Mesendoderm (in vitro differentiated cells): ENCODE data around the gene SYNRG. TPM values are rescaled to one million over a fixed set of nuclear protein-coding genes. Genes with fewer than 3 reads are reported as not detected.

Source experiments
- DNase-seq: peaks from one replicate; pipeline ENCODE4 v3.0.0; 2013
- H2AK5ac ChIP-seq: 2 replicates; pipeline ENCODE4 v1.6.1; 2013; ENCODE audit warnings: low read length, inconsistent platforms
- H2BK120ac ChIP-seq: 2 replicates; pipeline ENCODE4 v1.6.1; 2013; ENCODE audit warnings: low read depth, mild to moderate bottlenecking, low read length, moderate library complexity, mixed read lengths
- H2BK15ac ChIP-seq: replicated peaks from 2 replicates; pipeline ENCODE4 v1.6.1; 2013; ENCODE audit warnings: low read depth, mild to moderate bottlenecking, moderate library complexity
- H2BK5ac ChIP-seq: 2 replicates; pipeline ENCODE4 v1.6.1; 2013; ENCODE audit warnings: low read length, inconsistent platforms
- H3K18ac ChIP-seq: 2 replicates; pipeline ENCODE4 v1.6.1; 2013; ENCODE audit warnings: mild to moderate bottlenecking, low read length, mixed read lengths
- H3K23ac ChIP-seq: one replicate; pipeline ENCODE4 v1.6.1; 2013; ENCODE audit warnings: low read length
- H3K27ac ChIP-seq: 2 replicates; pipeline ENCODE4 v1.5.1; 2013; ENCODE audit warnings: low read depth, mild to moderate bottlenecking, inconsistent platforms, low read length, moderate library complexity
- H3K27me3 ChIP-seq: 2 replicates; pipeline ENCODE4 v1.6.1; 2013; ENCODE audit warnings: low read length, control low read depth, mild to moderate bottlenecking, inconsistent platforms; ENCODE audit not compliant: insufficient read depth, poor library complexity
- H3K36me3 ChIP-seq: 2 replicates; pipeline ENCODE4 v1.6.1; 2013; ENCODE audit warnings: low read length, inconsistent platforms; ENCODE audit not compliant: control insufficient read depth, insufficient read depth
- H3K4ac ChIP-seq: one replicate; pipeline ENCODE4 v1.6.1; 2013; ENCODE audit warnings: low read depth, mild to moderate bottlenecking, low read length, moderate library complexity
- H3K4me1 ChIP-seq: 2 replicates; pipeline ENCODE4 v1.6.1; 2013; ENCODE audit warnings: low read depth, low read length, inconsistent platforms; ENCODE audit not compliant: control insufficient read depth
- H3K4me2 ChIP-seq: 2 replicates; pipeline ENCODE4 v1.6.1; 2013; ENCODE audit warnings: low read length
- H3K4me3 ChIP-seq: 2 replicates; pipeline ENCODE4 v1.5.1; 2013; ENCODE audit warnings: mild to moderate bottlenecking, low read length
- H3K56ac ChIP-seq: one replicate; pipeline ENCODE4 v1.6.1; 2013; ENCODE audit warnings: low read length
- H3K79me1 ChIP-seq: 2 replicates; pipeline ENCODE4 v1.6.1; 2013; ENCODE audit warnings: low read length, inconsistent platforms
- H3K79me2 ChIP-seq: 2 replicates; pipeline ENCODE4 v1.6.1; 2013; ENCODE audit warnings: mild to moderate bottlenecking, low read length; ENCODE audit not compliant: control insufficient read depth, insufficient read depth
- H3K9ac ChIP-seq: 2 replicates; pipeline ENCODE4 v1.6.1; 2013; ENCODE audit warnings: low read length, inconsistent platforms
- H4K5ac ChIP-seq: one replicate; pipeline ENCODE4 v1.6.1; 2013; ENCODE audit warnings: low read length
- H4K8ac ChIP-seq: one replicate; pipeline ENCODE4 v1.6.1; 2013; ENCODE audit warnings: low read depth, mild to moderate bottlenecking, control low read depth, low read length, moderate library complexity
- WGBS: extraction: QIAGEN DNeasy Blood & Tissue Kit; methylation state at CpG from one replicate; pipeline ENCODE4 v1.1.7; 2013; ENCODE audit warnings: low lambda C conversion rate, missing lambda C conversion rate; ENCODE audit not compliant: insufficient coverage; ENCODE audit errors: extremely low coverage; 5-methylcytosine and 5-hydroxymethylcytosine counted together
- small RNA-seq: library from polyadenylated mRNA; stranded (forward); fragments of <200 nt; extraction: miRNeasy Mini kit (QIAGEN cat#:217004); gene quantifications from one replicate; pipeline ENCODE3, GENCODE V24; 2013; ENCODE audit not compliant: insufficient read depth

The SYNRG gene

DNA sequence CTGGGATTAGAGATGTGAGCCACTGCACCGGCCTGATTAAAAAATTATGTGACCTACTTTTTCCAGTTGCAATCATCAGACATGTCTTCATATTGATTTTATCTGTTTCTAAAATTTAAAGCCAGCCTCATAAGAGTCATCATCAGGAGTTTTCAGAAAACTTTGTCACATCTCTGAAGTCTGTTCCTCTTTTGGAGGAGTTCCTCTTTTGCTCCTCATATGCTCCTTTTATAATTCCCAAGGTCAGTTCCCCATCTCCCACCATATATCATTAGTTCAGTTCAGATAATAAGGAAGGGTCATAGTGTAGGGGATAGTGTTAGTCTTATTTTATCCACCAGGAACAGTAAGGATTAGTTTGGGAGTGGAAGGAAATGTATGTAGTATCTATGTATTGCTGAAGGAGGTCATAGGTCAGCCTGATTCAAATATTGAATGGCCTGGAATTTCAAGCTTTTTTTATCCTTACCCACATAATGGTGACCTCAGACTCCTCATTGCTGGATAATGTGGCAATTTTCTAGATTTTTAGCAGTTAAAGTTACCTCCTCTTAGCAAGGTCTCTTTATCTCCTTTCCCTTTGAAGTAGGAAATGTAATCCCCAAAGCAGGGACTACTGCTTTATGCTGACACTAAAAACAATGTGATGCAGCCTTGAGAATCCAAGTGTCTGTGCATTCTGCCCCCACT lies 133.3 kb downstream of the SYNRG start:
- no peak for DNase-seq
- WGBS = no CpG with 5 or more reads among the region's 1 CpG
- Histone ChIP-seq H4K5ac (no peak overlapping the region), H3K27me3 (no peaks in the 10 kb centered on the region), H3K79me1 (no peaks in the 10 kb centered on the region), H3K4ac (no peak overlapping the region), H3K23ac (no peak overlapping the region), H3K4me2 (no peak overlapping the region), H3K56ac (no peak overlapping the region), H3K4me3 (no peak overlapping the region), H3K36me3 (peaks cover 12% of the 10 kb centered on the region), H3K4me1 (no peaks in the 10 kb centered on the region), H3K27ac (no peak overlapping the region), H3K9ac (no peak overlapping the region), H3K18ac (no peak overlapping the region), H2AK5ac (no peak overlapping the region), H3K79me2 (no peaks in the 10 kb centered on the region), H2BK120ac (no peak overlapping the region), H4K8ac (no peak overlapping the region), H2BK5ac (no peak overlapping the region), H2BK15ac (no peak overlapping the region)

DNA sequence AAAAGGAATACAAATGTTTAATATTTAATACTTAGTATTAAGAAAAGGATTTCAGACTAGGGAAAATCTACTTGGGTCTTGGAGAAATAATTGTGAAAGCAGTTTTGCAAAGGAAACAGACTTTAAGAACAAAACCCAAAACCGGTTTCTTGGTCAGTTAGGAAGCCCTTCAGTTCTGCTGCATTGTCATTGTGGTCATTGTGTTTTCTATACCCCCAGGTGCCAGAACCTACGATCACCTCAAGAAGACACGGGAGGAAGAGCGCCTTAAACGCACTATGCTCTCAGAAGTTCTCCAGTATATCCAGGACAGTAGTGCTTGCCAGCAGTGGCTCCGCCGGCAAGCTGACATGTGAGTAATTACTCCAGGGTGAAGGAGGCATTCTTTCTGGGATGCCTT lies 139.0 kb downstream of the SYNRG start:
- H3K36me3 ChIP-seq = peaks cover 11% of the 10 kb centered on the region
- no peak overlapping the region for H4K8ac ChIP-seq
- H2AK5ac ChIP-seq = no peak overlapping the region
- H3K56ac ChIP-seq = no peak overlapping the region
- H3K4ac ChIP-seq = no peak overlapping the region
- no peak for DNase-seq
- no CpG with 5 or more reads among the region's 7 CpGs for WGBS
- no peak overlapping the region for H3K9ac ChIP-seq
- no peak overlapping the region for H3K27ac ChIP-seq
- H3K4me3 ChIP-seq = no peak overlapping the region
- no peaks in the 10 kb centered on the region for H3K4me1 ChIP-seq
- no peaks in the 10 kb centered on the region for H3K79me1 ChIP-seq
- no peak overlapping the region for H2BK15ac ChIP-seq
- H2BK5ac ChIP-seq = no peak overlapping the region
- H3K18ac ChIP-seq = no peak overlapping the region
- H3K23ac ChIP-seq = no peak overlapping the region
- no peak overlapping the region for H4K5ac ChIP-seq
- H3K79me2 ChIP-seq = no peaks in the 10 kb centered on the region
- H3K27me3 ChIP-seq = no peaks in the 10 kb centered on the region
- H3K4me2 ChIP-seq = no peak overlapping the region
- H2BK120ac ChIP-seq = no peak overlapping the region

DNA sequence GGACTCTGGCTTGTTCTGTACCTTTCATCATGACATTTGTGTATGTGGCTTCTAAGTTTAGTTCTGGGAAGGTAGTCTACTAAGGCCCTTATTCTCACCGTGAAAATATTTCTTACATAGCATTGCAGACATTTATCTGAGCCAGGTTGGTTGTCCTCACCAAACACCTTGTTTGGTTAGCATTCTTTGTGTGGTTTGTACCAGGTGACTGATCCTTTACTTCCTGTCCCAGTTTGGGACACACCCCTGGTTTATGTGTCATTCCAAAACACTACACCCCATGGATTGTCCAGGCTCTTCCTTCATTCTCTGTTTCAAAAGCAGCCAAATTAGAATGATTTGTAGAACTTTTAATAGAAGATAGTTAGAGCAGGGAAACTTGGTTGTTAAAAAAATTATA lies 142.7 kb downstream of the SYNRG start:
- Histone ChIP-seq H2AK5ac (no peak overlapping the region), H3K9ac (no peak overlapping the region), H3K4me3 (no peak overlapping the region), H3K4me1 (no peaks in the 10 kb centered on the region), H4K8ac (no peak overlapping the region), H2BK5ac (no peak overlapping the region), H3K79me1 (no peaks in the 10 kb centered on the region), H3K36me3 (peaks cover 4% of the 10 kb centered on the region), H3K27me3 (no peaks in the 10 kb centered on the region), H3K79me2 (no peaks in the 10 kb centered on the region), H3K56ac (no peak overlapping the region), H3K4ac (no peak overlapping the region), H4K5ac (no peak overlapping the region), H2BK120ac (no peak overlapping the region), H2BK15ac (no peak overlapping the region), H3K27ac (no peak overlapping the region), H3K4me2 (no peak overlapping the region), H3K18ac (no peak overlapping the region), H3K23ac (no peak overlapping the region)
- DNase-seq = no peak
- WGBS = no CpG with 5 or more reads among the region's 1 CpG

- Histone ChIP-seq H2BK120ac (no peak overlapping the region), H3K23ac (no peak overlapping the region), H4K8ac (no peak overlapping the region), H3K4me1 (no peaks in the 10 kb centered on the region), H3K27me3 (no peaks in the 10 kb centered on the region), H3K79me1 (no peaks in the 10 kb centered on the region), H2BK5ac (no peak overlapping the region), H3K4me2 (no peak overlapping the region), H3K4ac (no peak overlapping the region), H2BK15ac (no peak overlapping the region), H3K56ac (no peak overlapping the region), H4K5ac (no peak overlapping the region), H2AK5ac (no peak overlapping the region), H3K36me3 (peaks cover under 1% of the 10 kb centered on the region), H3K18ac (no peak overlapping the region), H3K4me3 (no peak overlapping the region), H3K79me2 (no peaks in the 10 kb centered on the region), H3K27ac (no peak overlapping the region), H3K9ac (no peak overlapping the region)
- DNase-seq = no peak
- WGBS = no CpG with 5 or more reads among the region's 7 CpGs
Measured at GRCh38 chr17:37465069-37465616, 144.1 kb downstream of the SYNRG start.

Small RNA genes within 50 kb of the gene (small RNA-seq; reads per million reads assigned to genes)
- gene MIR378J = not detected
